Endothelial cell of umbilical vein (primary cell): ENCODE results near the gene OGFRL1.

Experiments
- MYC ChIP-seq: IDR thresholded peaks from one replicate; pipeline ENCODE4 v1.6.1; 2011; ENCODE audit warnings: mild to moderate bottlenecking, low read depth, low read length
- POLR2A ChIP-seq: IDR thresholded peaks from 2 replicates; pipeline ENCODE4 v1.6.1; 2012; ENCODE audit warnings: low read depth, mild to moderate bottlenecking, control low read depth, low read length
- TF ChIP-seq, protein P1 (sequence below): IDR thresholded peaks from 2 replicates; pipeline ENCODE4 v1.6.1; 2011; ENCODE audit not compliant: insufficient read depth, insufficient read length

DNA sequence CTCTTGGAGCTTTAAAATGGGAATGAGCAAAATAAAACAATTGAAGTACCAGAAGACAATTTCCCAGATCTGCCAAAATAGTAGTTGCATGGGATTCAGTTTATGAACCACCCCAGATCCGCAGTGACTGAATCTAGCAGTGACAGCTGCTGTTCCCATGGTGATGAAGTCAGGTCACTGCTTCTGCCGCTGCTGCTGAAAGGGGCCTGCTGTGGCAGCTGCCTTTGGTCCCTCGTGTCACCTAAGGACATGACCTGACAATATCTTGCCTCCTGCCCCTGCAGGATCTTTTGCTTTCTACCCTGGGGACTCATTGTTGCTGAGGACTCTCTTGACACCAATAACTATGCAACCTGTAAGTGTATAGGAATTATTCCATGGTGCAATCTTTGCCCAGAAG lies 34.3 kb upstream of the OGFRL1 start:
- no peak for TF ChIP-seq MYC
- TF ChIP-seq, protein P1, sequence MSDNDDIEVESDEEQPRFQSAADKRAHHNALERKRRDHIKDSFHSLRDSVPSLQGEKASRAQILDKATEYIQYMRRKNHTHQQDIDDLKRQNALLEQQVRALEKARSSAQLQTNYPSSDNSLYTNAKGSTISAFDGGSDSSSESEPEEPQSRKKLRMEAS, result no peak
- no peak for TF ChIP-seq POLR2A
